GM12872 (cell line): Measurements from ENCODE around the gene RASGEF1C.

Source experiments
- CTCF ChIP-seq: IDR thresholded peaks from 3 replicates; pipeline ENCODE4 v1.5.1; 2011; ENCODE audit warnings: low read depth, mild to moderate bottlenecking, low read length, moderate library complexity; ENCODE audit not compliant: insufficient read depth

Gene RASGEF1C

GRCh38 chr5:180068519-180069090 is 140.4 kb downstream of the RASGEF1C start:
- no peak for TF ChIP-seq CTCF

GRCh38 chr5:180067986-180068385 is 141.0 kb downstream of the RASGEF1C start:
- TF ChIP-seq CTCF, result no peak

GRCh38 chr5:180060192-180060591 is 148.8 kb downstream of the RASGEF1C start:
- TF ChIP-seq CTCF, result no peak

- TF ChIP-seq CTCF, result no peak
Measured at GRCh38 chr5:180059326-180059725, 149.7 kb downstream of the RASGEF1C start.

GRCh38 chr5:180056153-180056552 is 152.9 kb downstream of the RASGEF1C start:
- TF ChIP-seq CTCF, result no peak

GRCh38 chr5:180054226-180054625 is 154.8 kb downstream of the RASGEF1C start:
- TF ChIP-seq CTCF, result no peak

- TF ChIP-seq CTCF, result no peak
Measured at GRCh38 chr5:180053061-180053602, 155.9 kb downstream of the RASGEF1C start.
